IPS-20b (cell line): ENCODE data around the gene SKAP1.

ENCODE experiments used
- H3K27ac ChIP-seq: one replicate; pipeline ENCODE4 v1.5.1; 2013; ENCODE audit warnings: low read length
- H3K27me3 ChIP-seq: 2 replicates; pipeline ENCODE4 v1.6.1; 2013; ENCODE audit warnings: mild to moderate bottlenecking, low read length, inconsistent platforms; ENCODE audit not compliant: insufficient read depth
- H3K36me3 ChIP-seq: 2 replicates; pipeline ENCODE4 v1.6.1; 2013; ENCODE audit warnings: low read depth, mild to moderate bottlenecking, inconsistent platforms, low read length, moderate library complexity; ENCODE audit not compliant: insufficient read depth
- H3K4me1 ChIP-seq: 2 replicates; pipeline ENCODE4 v1.6.1; 2013; ENCODE audit warnings: mild to moderate bottlenecking, control low read depth, inconsistent platforms, low read length, moderate library complexity; ENCODE audit not compliant: insufficient read depth
- H3K4me3 ChIP-seq: 2 replicates; pipeline ENCODE4 v1.5.1; 2013; ENCODE audit warnings: mild to moderate bottlenecking, low read length, inconsistent platforms
- H3K9ac ChIP-seq: 2 replicates; pipeline ENCODE4 v1.6.1; 2013; ENCODE audit warnings: low read depth, mild to moderate bottlenecking, inconsistent platforms, low read length, moderate library complexity
- H3K9me3 ChIP-seq: 2 replicates; pipeline ENCODE4 v1.6.1; 2013; ENCODE audit warnings: mild to moderate bottlenecking, low read depth, low read length, inconsistent platforms; ENCODE audit not compliant: insufficient read depth

Gene SKAP1

DNA sequence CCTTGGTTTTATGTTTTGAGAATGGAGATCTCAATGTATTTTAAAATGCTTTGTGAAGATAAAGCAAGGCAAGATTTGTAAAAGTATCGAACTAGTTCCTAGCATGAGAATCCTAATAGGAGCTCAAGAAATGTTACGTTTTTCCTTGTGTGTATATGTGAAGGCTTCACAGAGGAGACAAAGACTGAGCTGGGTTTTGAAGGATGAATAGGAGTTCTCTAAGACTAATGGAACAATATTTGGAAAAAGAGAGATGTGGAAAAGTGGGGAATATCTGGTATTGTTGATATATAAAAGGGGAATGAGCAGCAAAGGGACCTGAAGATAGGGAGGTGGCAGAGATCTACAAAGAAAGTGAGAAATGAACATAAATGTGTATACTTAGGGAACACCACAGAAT is 195.1 kb downstream of the SKAP1 start:
- Histone ChIP-seq H3K36me3 (no peaks in the 10 kb centered on the region), H3K4me3 (no peak overlapping the region), H3K27me3 (no peaks in the 10 kb centered on the region), H3K27ac (no peak overlapping the region), H3K9me3 (no peaks in the 10 kb centered on the region), H3K4me1 (no peaks in the 10 kb centered on the region), H3K9ac (no peak overlapping the region)

DNA sequence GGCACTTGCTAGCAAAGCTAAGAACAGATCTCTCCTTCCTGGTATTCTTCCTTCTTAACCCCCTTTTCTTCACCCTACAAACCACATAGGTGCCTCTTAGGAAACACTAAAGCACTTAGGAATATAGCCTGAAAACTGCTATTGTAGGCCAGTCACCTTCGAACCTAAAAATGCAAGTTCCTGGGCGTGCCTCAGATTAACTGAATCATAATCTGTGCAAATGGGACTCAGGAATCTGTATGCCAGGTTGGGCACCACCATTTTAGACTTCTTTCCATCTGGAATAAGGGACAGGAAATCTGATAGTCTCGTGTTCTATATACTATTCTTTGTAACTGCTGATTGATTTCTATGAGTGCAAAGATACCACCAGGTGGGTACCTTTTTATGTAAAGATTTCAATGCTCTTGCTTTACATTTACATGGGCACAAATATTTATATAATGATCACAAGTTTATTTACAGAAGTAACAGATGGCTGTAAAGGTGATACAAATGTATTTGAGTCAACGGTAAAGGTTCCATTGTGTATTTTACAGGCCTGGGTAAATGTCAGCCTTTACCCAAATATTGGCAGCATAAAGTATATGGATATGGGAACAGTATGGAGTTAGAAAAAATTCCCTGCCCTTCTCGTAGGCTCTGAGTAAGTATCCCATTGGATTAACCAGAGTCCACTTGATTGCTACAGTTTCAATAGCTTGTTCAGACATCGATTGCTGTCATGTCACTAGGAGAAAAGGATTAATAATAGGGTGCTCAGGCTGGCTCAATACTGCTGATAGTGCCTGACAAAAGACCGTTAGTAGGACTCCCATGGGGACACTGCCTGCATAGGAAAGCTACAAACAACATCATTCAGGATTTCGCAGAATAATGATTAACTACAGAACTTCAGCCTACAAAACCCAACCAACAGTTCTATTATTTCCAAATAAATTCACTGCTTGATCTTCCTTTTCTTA is 197.7 kb downstream of the SKAP1 start:
- H3K4me3 ChIP-seq, result no peak overlapping the region
- no peak overlapping the region for H3K27ac ChIP-seq
- H3K27me3 ChIP-seq, result no peaks in the 10 kb centered on the region
- H3K9me3 ChIP-seq, result no peaks in the 10 kb centered on the region
- H3K36me3 ChIP-seq, result no peaks in the 10 kb centered on the region
- H3K4me1 ChIP-seq, result no peaks in the 10 kb centered on the region
- no peak overlapping the region for H3K9ac ChIP-seq

DNA sequence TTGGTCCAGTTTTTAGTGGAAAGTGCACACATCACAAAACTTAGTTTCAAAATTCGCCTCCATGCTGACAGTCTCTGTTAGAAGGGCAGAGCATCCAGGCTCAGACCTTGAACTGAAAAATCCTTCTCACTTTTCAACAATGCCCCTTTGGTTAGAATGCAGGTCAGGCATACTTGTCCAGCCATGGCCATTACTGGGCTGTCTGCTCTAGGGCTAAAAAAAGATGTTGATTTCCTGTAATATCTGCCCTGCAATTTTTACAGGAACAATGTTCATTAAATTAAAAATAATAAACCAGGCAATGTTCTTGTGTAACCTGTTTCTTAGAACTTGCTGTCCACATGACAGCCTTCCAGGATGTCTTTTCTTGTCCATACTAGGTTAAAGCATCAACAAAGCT is 200.1 kb downstream of the SKAP1 start:
- Histone ChIP-seq H3K4me3 (no peak overlapping the region), H3K27me3 (no peaks in the 10 kb centered on the region), H3K9me3 (no peaks in the 10 kb centered on the region), H3K4me1 (peaks cover 8% of the 10 kb centered on the region; the same call in 1 of the 2 replicates), H3K36me3 (no peaks in the 10 kb centered on the region), H3K27ac (no peak overlapping the region), H3K9ac (no peak overlapping the region)

GRCh38 chr17:48228720-48229119 is 201.3 kb downstream of the SKAP1 start:
- no peak overlapping the region for H3K9ac ChIP-seq
- no peaks in the 10 kb centered on the region for H3K36me3 ChIP-seq
- no peaks in the 10 kb centered on the region for H3K9me3 ChIP-seq
- no peaks in the 10 kb centered on the region for H3K27me3 ChIP-seq
- peaks cover 11% of the 10 kb centered on the region; the same call in 1 of the 2 replicates for H3K4me1 ChIP-seq
- no peak overlapping the region for H3K4me3 ChIP-seq
- H3K27ac ChIP-seq, result no peak overlapping the region

DNA sequence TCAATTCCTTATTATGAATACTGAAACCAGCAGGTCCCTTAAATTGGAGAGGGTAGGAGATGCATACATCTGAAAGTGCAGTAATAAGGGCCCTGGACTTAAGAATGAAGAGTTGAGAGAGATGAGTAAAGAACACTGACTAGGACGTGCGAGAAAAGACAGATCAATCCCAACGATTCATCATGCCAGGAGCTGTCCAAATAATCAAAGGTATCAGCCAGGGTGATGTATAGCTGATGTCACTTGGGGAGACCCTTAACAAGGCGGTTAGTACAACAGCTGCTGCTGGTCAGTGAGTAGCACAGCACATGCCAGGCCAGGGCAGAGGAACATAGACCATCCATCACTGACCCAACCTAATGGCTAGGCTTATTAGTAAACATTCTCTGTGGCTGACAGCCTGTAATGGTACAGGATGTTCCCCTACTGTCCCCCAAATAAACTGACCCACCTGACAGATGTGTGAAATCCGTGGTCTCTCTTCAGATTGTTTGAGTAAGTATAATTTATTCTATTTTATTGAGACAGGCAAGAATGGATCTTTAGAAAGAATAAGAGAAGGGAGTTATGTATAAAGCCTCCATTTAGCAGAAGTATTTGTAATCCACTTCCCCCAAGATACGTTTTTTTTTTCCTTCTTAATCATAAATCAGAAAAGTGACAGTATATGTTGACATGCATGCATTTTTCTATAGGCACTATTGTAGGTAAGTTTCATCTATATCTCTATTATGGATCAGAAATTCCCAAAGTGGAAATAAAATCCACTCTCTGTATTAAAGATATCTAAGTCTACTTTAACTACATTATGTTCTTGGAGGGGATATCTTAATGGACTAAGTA is 204.1 kb downstream of the SKAP1 start:
- H3K4me3 ChIP-seq, result no peak overlapping the region
- no peak overlapping the region for H3K27ac ChIP-seq
- H3K4me1 ChIP-seq, result peaks cover 11% of the 10 kb centered on the region; the same call in 1 of the 2 replicates
- H3K9me3 ChIP-seq, result no peaks in the 10 kb centered on the region
- H3K36me3 ChIP-seq, result no peaks in the 10 kb centered on the region
- H3K27me3 ChIP-seq, result no peaks in the 10 kb centered on the region
- no peak overlapping the region for H3K9ac ChIP-seq

- Histone ChIP-seq H3K27me3 (no peaks in the 10 kb centered on the region), H3K4me1 (peaks cover 14% of the 10 kb centered on the region; the same call in 1 of the 2 replicates), H3K9ac (no peak overlapping the region), H3K9me3 (no peaks in the 10 kb centered on the region), H3K27ac (no peak overlapping the region), H3K4me3 (no peak overlapping the region), H3K36me3 (no peaks in the 10 kb centered on the region)
Measured at GRCh38 chr17:48223945-48224344, 206.1 kb downstream of the SKAP1 start.

DNA sequence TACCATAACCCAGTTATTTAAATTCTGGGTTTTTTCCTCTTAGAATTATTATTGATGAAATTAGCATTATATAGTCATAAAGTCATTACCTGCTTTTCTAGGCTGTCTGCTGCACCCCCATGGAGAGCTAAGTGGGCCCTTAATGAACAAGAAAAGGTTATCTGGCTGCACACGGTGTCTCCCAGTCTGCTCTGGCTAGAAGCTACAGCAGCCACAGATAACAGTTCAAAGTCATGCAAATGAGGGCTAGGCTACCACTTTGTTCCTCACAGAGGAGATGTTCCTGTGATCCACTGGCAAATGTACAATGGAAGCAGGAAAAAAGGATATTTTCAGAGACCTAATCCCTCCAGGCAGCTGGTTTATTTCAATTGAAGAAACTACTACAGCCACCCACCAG is 210.4 kb downstream of the SKAP1 start:
- H3K27ac ChIP-seq, result no peak overlapping the region
- no peak overlapping the region for H3K9ac ChIP-seq
- peaks cover 3% of the 10 kb centered on the region; the same call in 1 of the 2 replicates for H3K4me1 ChIP-seq
- peaks cover 9% of the 10 kb centered on the region; the same call in 1 of the 2 replicates for H3K27me3 ChIP-seq
- no peaks in the 10 kb centered on the region for H3K9me3 ChIP-seq
- H3K4me3 ChIP-seq, result no peak overlapping the region
- no peaks in the 10 kb centered on the region for H3K36me3 ChIP-seq

GRCh38 chr17:48215583-48216139 is 214.4 kb downstream of the SKAP1 start:
- Histone ChIP-seq H3K27ac (no peak overlapping the region), H3K4me3 (no peak overlapping the region), H3K4me1 (peaks cover 3% of the 10 kb centered on the region; the same call in 1 of the 2 replicates), H3K9me3 (no peaks in the 10 kb centered on the region), H3K36me3 (no peaks in the 10 kb centered on the region), H3K9ac (no peak overlapping the region), H3K27me3 (peaks cover 9% of the 10 kb centered on the region; the same call in 1 of the 2 replicates)

GRCh38 chr17:48213797-48214196 is 216.2 kb downstream of the SKAP1 start:
- Histone ChIP-seq H3K4me1 (no peaks in the 10 kb centered on the region), H3K36me3 (no peaks in the 10 kb centered on the region), H3K27ac (no peak overlapping the region), H3K4me3 (no peak overlapping the region), H3K27me3 (peaks cover 9% of the 10 kb centered on the region; the same call in 1 of the 2 replicates), H3K9ac (no peak overlapping the region), H3K9me3 (no peaks in the 10 kb centered on the region)

GRCh38 chr17:48211787-48212186 is 218.2 kb downstream of the SKAP1 start:
- Histone ChIP-seq H3K27me3 (no peaks in the 10 kb centered on the region), H3K36me3 (no peaks in the 10 kb centered on the region), H3K4me1 (no peaks in the 10 kb centered on the region), H3K9me3 (no peaks in the 10 kb centered on the region), H3K27ac (no peak overlapping the region), H3K9ac (no peak overlapping the region), H3K4me3 (no peak overlapping the region)

GRCh38 chr17:48211011-48211410 is 219.0 kb downstream of the SKAP1 start:
- no peaks in the 10 kb centered on the region for H3K36me3 ChIP-seq
- H3K27me3 ChIP-seq, result no peaks in the 10 kb centered on the region
- H3K4me3 ChIP-seq, result no peak overlapping the region
- H3K9ac ChIP-seq, result no peak overlapping the region
- H3K4me1 ChIP-seq, result no peaks in the 10 kb centered on the region
- H3K9me3 ChIP-seq, result no peaks in the 10 kb centered on the region
- no peak overlapping the region for H3K27ac ChIP-seq
